ENCODE results near the gene PRKCB.

DNA sequence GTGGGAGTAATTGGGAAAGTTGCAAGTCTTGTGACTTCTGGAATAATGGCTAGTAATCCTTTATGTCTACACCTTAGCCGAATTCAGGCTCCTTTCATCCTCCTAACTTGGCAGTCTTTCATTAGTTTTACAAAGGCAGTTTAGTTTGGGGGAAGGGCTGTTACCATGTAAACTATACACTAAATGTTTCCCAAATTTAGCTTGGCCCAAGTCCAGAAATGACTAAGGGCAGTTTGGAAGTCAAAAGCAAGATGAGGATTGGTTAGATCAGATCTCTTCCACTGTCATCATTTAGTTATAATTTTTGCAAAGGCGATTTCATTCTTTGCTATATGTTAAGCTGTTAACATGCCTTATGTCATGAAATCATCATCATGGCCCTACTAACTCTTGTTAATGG lies 304.9 kb downstream of the PRKCB start:
- TF ChIP-seq, protein P1, sequence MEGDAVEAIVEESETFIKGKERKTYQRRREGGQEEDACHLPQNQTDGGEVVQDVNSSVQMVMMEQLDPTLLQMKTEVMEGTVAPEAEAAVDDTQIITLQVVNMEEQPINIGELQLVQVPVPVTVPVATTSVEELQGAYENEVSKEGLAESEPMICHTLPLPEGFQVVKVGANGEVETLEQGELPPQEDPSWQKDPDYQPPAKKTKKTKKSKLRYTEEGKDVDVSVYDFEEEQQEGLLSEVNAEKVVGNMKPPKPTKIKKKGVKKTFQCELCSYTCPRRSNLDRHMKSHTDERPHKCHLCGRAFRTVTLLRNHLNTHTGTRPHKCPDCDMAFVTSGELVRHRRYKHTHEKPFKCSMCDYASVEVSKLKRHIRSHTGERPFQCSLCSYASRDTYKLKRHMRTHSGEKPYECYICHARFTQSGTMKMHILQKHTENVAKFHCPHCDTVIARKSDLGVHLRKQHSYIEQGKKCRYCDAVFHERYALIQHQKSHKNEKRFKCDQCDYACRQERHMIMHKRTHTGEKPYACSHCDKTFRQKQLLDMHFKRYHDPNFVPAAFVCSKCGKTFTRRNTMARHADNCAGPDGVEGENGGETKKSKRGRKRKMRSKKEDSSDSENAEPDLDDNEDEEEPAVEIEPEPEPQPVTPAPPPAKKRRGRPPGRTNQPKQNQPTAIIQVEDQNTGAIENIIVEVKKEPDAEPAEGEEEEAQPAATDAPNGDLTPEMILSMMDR (IDR thresholded peaks at IDR 0.05): no peak
- TF ChIP-seq POLR2A (IDR thresholded peaks at IDR 0.05): no peak
- no peak for TF ChIP-seq POLR2AphosphoS5 (IDR thresholded peaks at IDR 0.05)

Measured in upper lobe of left lung (tissue), 4 donors.